ENCODE data around the gene PLEKHG1. TPM values are rescaled to one million over a fixed set of nuclear protein-coding genes. Genes with fewer than 3 reads are reported as not detected.

The PLEKHG1 gene
- polyA plus RNA-seq, 1 experiment, result 0.16 TPM

DNA sequence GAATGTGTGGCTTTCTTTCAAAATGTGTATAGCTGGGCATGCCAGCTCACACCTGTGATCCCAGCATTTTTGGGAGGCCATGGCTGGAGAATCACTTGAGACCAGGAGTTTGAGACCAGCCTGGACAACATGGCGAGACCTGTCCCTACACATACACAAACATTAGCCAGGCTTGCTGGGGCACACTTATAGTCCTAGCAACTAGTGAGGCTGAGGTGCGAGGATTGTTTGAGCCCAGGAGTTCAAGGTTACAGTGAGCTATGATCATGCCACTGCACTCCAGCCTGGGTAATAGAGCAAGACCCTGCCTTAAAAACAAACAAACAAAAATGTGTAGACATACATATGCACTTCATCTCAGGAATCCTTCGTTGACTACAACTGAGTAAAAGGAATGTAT, 31.1 kb upstream of the PLEKHG1 start:
- POLR2A ChIA-PET, result no interaction called here
- no peaks in the 10 kb centered on the region for H3K27me3 ChIP-seq (ENCODE audit: control insufficient read depth, insufficient read depth, low read length)
- no peak for DNase-seq (ENCODE audit: low read depth, low spot score)
- no peaks in the 10 kb centered on the region for H3K9me3 ChIP-seq (ENCODE audit: control insufficient read depth, insufficient read depth, low read length)
- CTCF ChIA-PET, result no interaction called here
- no peak overlapping the region for H3K27ac ChIP-seq (ENCODE audit: low read depth, low read length)
- H3K4me3 ChIP-seq (ENCODE audit: low read depth, low read length), result no peak overlapping the region
- TF ChIP-seq CTCF (IDR thresholded peaks at IDR 0.05; ENCODE audit: low read depth, low read length), result no peak

DNA sequence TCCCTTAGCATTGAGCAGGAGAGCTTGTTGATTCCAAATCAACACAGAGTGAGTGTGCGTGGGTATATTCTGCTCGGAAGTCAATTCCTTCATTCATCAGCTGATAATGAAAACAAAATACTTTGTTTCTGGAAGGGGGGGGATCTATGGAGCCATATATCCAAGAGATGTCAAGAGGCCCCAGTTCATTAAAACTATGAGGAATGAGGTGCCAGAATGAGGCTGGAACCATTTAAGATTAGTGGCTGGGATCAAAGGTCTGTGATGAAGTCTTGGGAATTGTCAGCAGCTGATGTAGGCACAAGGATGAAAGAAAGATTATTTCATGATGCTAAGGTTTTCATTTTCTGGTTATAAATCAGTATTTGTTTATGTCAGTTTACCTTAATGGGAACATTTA, 30.5 kb upstream of the PLEKHG1 start:
- H3K27ac ChIP-seq (ENCODE audit: low read depth, low read length), result no peak overlapping the region
- H3K9me3 ChIP-seq (ENCODE audit: control insufficient read depth, insufficient read depth, low read length), result no peaks in the 10 kb centered on the region
- POLR2A ChIA-PET, result no interaction called here
- no peak for DNase-seq (ENCODE audit: low read depth, low spot score)
- no peak for TF ChIP-seq CTCF (IDR thresholded peaks at IDR 0.05; ENCODE audit: low read depth, low read length)
- no peaks in the 10 kb centered on the region for H3K27me3 ChIP-seq (ENCODE audit: control insufficient read depth, insufficient read depth, low read length)
- CTCF ChIA-PET, result no interaction called here
- H3K4me3 ChIP-seq (ENCODE audit: low read depth, low read length), result no peak overlapping the region

GRCh38 chr6:150573041-150573681, 26.5 kb upstream of the PLEKHG1 start:
- Histone ChIP-seq H3K4me3 (ENCODE audit: low read depth, low read length) (no peak overlapping the region), H3K9me3 (ENCODE audit: control insufficient read depth, insufficient read depth, low read length) (no peaks in the 10 kb centered on the region), H3K27me3 (ENCODE audit: control insufficient read depth, insufficient read depth, low read length) (no peaks in the 10 kb centered on the region), H3K27ac (ENCODE audit: low read depth, low read length) (no peak overlapping the region)
- ChIA-PET POLR2A (no interaction called here), CTCF (no interaction called here)
- no peak for DNase-seq (ENCODE audit: low read depth, low spot score)
- TF ChIP-seq CTCF (IDR thresholded peaks at IDR 0.05; ENCODE audit: low read depth, low read length), result no peak

GRCh38 chr6:150575836-150576235, 23.8 kb upstream of the PLEKHG1 start:
- DNase-seq (ENCODE audit: low read depth, low spot score), result no peak
- no peak overlapping the region for H3K4me3 ChIP-seq (ENCODE audit: low read depth, low read length)
- no peak for TF ChIP-seq CTCF (IDR thresholded peaks at IDR 0.05; ENCODE audit: low read depth, low read length)
- no peaks in the 10 kb centered on the region for H3K9me3 ChIP-seq (ENCODE audit: control insufficient read depth, insufficient read depth, low read length)
- ChIA-PET POLR2A (no interaction called here), CTCF (no interaction called here)
- H3K27ac ChIP-seq (ENCODE audit: low read depth, low read length), result no peak overlapping the region
- H3K27me3 ChIP-seq (ENCODE audit: control insufficient read depth, insufficient read depth, low read length), result no peaks in the 10 kb centered on the region

DNA sequence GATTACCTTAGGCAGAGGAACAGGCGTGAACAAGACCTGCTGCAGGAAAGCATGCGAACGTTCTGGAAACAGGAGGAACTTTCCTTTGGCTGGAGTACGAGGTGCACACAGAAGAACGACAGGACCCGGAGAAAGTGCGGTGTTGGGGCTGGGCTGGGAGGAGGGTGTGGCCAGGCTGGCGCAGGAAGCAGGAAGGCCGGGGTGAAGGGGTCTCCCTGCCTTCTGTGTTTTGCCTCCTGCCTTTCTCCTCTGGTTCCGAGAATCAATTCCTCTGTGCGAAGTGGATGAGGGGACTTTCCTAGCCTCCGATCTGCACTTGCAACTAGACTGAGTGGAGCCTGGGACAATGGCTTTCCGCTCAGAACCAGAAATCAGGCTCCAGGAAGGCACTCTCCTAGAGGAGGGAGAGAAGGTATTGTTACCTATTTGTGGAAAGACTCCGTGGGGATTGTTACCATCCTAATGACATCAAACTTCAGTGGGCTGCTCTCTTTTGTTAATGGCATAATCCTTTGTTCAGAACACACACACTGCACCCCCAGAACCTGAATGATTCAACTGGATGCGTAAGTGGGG, 22.9 kb upstream of the PLEKHG1 start:
- ChIA-PET POLR2A (no interaction called here), CTCF (no interaction called here)
- DNase-seq (ENCODE audit: low read depth, low spot score), result no peak
- TF ChIP-seq CTCF (IDR thresholded peaks at IDR 0.05; ENCODE audit: low read depth, low read length), result no peak
- no peaks in the 10 kb centered on the region for H3K27me3 ChIP-seq (ENCODE audit: control insufficient read depth, insufficient read depth, low read length)
- H3K4me3 ChIP-seq (ENCODE audit: low read depth, low read length), result no peak overlapping the region
- no peak overlapping the region for H3K27ac ChIP-seq (ENCODE audit: low read depth, low read length)
- H3K9me3 ChIP-seq (ENCODE audit: control insufficient read depth, insufficient read depth, low read length), result no peaks in the 10 kb centered on the region
